Epidermal melanocyte (primary cell): ENCODE data around the gene SELENOO.

Source experiments
- DNase-seq: peaks from one replicate; pipeline ENCODE4 v3.0.0; 2011; ENCODE audit warnings: low spot score; ENCODE audit not compliant: insufficient read length

SELENOO gene

DNA sequence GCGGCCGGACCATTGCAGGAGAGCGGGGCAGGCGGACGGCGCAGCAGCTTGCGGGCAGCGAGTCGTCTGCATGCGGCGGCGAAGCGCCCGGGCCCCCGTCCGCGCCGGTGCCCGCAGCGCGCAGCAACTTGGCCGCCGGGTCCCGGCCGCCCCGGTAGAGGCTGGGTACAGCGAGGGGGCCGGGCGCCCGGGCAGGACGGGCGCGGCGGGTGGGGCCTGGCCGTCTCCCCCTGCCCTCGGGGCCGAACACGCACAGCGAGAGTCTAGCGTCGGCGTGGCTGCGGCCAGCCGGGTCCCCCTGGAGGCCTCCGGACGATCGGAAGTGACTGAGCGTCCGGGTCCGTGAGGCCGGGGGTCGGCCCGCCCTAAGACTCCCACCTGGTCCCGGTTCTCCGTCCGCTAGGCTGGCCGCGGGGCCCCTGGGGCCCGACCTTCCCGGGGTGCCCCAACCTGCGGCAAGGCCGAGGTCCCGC, 15.9 kb upstream of the SELENOO start:
- no peak for DNase-seq

DNA sequence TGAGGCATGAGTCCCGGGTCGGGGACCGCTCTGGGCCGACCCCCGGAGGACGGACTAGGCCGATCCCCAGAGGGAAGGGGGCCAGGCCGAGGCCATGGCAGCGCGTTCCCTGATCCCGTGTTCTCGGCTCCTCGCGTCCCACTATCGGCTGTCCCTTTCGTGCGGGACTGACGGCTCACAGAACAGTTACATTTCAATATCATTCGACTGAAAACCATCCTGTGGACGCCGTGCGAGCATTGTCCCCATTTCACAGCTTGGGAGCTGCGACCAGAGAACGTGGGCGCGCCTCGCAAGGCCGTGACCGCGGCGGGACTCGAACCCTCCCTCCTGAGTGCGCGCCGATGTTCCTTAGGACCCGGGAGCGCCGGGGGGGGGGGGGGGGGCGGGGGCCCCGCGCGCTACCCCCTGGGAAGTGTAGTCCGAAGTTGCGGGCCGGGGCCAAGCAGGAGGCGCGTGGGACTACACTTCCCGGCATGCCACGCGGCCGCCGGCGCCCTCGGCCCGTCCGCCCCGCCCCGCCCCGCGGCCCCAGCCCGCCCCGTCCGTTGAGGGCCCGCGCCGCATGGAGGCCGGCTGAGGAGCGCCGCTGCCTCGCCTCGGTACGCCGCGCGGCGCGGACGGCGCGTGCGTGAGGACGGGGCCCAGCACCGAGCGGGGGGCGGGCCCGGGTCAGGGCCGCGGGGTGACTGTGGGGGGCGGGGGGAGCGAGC, 15.3 kb upstream of the SELENOO start, which contains the start of gene TRABD:
TRABD (plus strand) TSS at position 539 of the 713 bp plus-strand sequence. CDS start 7,148 bp downstream, outside the sequence.
- peak; percentile 93 for DNase-seq

DNA sequence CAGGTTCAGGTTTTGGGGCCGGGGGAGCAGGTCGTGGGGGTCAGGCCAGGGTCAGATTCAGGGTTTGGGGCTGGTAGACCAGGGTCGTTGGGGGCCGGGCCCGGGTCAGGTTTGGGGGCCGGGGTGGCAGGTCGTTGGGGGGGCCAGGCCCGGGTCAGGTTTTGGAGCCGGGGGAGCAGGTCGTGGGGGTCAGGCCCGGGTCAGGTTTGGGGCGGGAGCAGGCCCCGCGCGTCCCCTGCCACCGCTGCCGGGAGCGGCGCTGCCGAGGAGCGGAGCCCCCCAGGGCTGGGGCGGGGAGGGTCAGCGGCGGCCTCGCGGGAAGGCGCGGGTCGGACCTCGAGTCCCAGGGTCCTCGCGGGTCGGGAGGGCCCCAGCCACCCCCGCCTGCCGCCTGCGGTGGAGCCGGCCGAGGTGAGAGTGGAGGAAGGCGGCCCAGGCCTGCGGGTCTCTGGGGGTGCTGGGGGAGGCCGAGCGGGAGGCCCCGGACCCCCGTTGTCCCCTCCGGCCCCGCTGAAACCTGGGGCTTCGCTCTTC, 14.6 kb upstream of the SELENOO start:
- no peak for DNase-seq

DNA sequence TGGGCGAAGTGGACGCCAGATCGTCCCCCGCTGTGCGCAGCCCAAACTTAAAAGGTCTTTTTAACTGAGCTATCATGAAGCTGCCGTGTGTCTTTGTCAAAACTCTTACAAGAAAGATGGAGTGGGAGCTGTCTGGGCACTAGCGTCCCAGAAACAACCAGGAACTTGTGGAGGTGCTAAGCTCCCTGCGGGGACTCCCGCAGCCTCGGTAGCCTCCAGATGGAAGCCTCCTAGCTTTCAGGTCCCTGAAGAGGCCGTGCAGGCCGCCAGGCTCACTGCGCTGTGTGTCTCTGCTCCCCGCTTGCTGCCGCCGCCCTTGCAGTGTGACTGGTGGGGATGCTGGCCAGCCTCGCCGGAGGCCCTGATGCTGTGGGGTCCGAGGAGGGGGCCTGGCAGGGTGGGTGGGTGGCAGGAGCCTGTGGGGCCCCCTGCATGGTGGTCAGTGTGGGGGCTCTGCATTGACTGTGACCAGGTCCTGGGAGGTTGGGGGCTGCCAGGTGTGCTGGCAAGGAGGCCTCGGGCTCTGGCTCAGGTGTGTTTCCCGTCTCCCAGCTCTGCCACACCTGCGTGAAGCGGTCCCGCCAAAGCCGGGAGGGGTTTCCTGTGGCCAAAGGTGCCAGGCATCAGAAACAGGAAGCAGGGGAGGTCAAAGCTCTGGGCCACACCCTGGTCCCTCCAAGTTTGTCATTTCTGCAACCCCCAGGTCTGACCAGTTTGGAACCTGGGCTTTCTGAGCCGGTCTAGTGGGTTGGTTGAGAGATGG, 13.9 kb upstream of the SELENOO start:
- no peak for DNase-seq

DNA sequence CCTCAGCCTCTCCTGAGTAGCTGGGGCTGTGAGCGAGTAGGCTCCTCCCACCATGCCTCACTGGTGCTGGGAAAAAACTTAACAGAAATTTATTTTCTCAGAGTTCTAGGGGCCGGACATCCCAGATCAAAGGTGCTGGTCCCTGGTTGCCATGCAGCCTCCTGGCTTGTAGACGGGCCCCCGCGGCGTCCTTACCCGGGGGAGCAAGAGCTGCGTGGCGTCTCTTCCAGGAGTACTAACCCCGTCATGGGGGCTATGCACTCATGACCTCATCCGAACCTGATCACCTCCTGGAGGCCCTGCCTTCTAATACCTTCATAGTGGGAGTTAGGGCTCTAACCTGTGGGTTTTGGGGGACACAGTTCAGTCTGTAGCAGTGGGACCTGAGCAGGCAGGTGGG, 12.5 kb upstream of the SELENOO start:
- no peak for DNase-seq

DNA sequence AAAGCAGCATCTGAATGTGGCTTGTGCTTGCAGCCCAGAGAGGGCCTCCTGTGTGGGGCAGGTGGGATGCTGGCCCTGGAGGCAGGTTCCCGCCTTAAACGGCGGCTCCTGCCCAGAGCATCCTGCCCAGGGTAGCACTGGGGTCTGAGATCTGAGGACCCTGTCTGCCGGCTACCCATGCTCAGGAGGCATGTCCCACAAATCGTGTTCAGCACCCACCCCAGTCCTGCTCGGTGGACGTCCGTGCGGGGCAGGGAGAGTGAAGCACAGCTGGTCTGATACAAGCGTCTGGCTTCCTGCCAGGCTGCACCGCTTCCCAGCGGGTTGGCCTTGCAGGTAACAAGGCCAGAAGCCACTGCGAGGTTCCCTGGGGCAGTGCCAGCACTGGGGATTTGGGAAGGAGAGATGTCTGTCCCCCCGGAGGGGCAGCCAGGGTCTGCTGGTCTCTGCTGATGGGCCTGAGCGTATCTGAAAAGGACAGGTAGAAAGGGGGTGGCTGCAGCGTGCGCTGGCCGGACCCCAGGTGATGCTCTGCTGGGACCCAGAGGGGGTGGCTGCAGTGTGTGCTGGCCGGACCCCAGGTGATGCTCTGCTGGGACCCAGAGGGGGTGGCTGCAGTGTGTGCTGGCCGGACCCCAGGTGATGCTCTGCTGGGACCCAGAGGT, 11.5 kb upstream of the SELENOO start:
- DNase-seq, result no peak

DNA sequence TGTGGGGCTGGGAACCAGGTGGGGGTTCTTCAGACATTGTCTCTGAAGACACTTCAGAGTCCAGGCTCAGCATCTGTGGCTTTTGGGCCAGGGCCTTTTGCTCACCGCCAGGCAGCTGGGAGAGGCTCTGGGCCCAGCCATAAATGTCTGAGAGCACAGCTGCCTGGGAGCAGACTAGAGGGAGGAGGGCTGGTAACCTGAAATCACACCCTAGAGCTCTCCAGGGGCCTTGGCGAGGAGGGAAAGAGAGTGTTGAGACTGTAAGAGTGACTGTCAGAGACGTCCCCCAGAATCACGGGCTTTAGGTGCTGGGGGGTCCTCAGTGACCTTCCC, 11.0 kb upstream of the SELENOO start:
- DNase-seq, result no peak

DNA sequence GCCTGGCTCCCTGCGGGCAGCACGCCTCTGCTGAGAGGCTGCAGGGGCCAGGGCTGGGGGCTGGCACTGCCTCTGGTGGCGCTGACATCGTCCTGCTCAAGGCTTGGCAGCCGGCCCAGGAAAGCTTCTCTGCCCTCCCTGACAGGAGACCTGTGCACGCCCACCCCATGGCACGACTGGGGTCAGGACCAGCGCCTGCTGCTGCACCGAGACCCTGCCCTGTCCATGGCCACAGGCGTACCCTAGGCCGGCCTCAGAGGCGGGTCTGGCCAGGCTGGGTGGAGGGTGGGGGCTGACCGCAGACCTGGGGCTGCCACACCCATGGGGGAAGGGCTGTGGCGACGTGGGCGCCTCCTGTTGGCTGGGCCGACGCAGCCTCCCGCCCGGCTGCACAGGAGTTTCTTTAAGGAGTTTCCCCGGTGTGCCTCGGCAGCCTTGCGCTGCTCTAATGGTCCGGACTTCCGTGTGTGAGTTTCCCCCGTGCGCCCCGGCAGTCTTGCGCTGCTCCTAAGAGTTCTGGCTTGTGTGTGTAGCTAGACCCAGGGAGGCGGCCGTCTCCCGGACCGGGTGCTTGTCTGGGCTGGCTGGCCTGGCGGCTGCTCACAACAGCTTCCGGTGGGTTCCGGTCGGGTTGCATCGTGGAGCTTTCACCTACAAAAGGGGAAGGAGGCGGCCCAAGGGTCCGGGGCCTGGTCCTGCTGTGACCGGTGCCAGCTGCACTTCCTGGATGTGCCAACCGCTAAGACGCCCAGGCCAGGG, 10.4 kb upstream of the SELENOO start:
- DNase-seq, result peak; percentile 80

DNA sequence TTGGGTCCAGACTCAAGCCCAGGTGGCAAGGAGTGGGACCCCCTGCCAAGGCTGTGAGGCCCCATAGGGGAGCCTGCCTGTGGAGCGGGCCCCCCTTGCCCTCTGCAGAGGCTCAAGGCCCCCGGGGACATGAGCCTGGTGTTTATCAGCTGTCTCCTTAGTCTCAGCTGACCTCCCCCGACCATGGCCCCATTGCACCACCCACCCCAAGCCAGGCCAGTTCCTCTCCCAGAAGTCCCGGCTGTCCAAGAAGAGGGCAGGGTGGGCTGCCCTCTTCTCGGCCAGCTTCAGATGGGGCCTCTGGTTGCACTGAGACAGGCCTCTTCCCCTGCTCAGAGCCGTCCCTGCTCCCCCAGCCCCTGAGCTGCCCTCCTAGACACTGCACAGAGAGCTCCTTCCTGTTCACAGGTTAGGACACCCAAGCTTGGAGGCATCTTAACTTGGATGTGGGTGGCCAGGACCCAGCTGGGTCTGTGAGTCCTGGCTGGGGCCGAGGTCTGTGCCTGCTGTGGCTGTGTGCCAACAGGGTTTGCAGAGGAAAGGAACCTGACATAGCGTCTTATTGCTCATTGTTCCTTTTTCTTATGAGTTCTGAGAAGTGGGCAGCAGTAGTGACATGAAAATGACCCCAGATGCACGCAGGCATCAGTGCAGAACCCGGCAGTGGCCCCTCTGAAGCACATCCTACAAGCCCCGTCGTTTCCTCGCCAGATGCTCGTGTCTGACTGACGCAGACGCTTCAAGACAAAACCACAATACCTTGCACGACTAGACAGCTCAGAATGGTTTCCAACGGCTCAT, 9.7 kb upstream of the SELENOO start:
- no peak for DNase-seq

DNA sequence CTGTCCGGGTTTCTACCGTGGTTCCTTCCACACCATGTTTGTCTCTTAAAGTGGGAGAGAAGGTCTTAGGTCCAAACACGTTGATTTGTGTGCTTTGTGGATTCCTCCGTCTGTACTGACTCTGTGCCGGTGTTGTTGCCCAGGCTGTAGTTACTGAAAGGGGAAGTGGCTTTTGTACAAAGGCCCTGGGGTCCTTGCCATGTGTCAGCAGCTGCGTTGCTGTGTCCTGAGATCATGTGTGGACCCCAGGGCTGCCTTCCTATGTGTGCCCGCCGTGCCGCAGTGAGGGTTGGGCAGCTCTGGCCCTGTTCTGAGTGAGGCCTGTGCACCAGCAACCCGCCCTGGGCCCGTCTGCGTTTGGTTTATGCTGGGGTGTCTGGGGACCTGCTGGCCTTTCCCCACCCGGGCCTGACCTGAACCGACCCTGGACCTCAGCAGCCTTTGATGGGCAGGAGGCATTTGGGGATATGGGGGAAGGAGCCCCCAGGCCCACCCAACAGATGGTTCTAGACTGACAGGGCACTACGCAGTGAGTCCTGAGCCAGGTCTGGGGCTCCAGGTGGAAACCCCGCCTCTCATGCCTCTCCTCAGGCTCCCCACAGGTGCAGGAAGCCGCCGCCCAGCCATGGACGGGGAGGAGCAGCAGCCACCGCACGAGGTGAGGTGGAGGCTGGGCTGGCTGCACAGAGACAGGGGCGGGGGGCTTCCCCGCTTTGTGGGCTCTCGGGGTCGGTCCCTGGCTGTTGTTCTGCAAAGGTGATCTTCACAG, 8.2 kb upstream of the SELENOO start:
- DNase-seq, result no peak

DNA sequence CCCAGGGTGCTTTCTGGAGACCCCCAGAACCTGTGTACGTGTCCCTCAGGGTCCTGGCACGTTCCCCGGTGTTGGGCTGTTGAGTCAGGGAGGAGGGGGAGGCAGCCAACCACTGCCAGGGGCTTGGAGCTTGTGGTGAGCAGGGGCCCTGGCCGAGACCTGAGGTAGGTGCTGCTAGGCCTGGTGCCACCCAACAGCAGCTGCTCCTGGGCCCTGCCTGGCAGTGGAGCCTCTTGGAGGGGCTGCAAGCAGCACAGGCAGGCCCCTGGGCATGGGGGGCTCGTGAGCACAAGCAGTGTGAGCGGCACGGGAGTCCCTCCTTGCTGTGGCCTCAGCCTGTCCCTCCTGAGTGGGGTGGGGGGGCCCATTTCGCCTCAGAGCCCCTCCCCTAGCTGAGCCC, 7.2 kb upstream of the SELENOO start:
- no peak for DNase-seq

DNA sequence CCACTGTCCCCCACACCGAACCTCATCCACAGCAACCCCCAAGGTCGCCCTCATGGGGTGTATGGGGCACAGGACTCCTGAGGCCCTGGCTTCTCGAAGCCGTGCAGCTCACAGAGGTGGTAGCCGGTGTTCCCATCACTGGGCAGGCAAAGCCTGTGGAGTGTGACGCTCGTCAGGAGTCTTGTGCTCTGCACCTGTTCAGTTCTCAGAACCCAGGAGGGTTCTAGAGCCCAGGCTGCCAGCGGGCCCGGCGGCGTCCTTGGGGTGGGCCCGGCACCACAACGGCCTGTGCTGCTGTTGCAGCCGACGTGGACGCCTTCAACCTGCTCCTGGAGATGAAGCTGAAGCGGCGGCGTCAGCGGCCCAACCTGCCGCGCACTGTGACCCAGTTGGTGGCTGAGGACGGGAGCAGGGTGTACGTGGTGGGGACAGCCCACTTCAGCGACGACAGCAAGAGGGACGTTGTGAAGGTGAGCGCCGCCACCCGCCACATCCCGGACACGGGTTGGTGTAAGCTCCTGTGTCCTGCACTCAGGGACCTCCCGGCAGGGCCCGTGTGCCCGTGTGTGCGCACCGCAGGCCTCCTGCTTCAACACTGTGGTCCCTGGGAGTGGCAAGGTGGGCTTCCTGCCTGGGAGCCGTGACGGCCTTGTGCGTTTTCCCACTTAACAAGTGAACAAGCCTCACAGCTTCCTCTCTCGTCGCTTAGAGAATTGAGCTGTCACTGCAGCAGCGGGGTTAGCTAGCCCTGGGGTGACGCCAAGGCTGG, 6.6 kb upstream of the SELENOO start:
- DNase-seq, result no peak

DNA sequence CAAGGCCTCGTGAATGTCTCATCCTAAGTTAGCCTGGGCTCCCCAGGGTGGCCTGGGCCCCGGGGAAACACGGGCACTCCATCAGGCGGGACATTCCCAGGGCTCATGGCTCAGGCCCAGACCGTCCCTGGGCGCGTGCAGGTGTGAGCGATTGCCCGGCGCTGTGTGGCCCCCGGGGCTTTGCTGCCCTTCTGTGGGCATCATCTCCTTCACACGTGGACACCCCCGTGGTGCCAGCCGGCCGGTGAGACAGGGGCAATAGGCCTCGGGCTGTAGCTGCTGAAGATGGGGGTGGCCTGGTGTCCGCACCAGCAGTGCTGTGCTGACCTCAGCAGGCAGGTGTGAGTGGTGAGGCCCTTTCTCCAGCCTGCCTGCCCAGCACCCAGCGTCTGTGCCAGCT, 4.6 kb upstream of the SELENOO start:
- DNase-seq, result no peak

DNA sequence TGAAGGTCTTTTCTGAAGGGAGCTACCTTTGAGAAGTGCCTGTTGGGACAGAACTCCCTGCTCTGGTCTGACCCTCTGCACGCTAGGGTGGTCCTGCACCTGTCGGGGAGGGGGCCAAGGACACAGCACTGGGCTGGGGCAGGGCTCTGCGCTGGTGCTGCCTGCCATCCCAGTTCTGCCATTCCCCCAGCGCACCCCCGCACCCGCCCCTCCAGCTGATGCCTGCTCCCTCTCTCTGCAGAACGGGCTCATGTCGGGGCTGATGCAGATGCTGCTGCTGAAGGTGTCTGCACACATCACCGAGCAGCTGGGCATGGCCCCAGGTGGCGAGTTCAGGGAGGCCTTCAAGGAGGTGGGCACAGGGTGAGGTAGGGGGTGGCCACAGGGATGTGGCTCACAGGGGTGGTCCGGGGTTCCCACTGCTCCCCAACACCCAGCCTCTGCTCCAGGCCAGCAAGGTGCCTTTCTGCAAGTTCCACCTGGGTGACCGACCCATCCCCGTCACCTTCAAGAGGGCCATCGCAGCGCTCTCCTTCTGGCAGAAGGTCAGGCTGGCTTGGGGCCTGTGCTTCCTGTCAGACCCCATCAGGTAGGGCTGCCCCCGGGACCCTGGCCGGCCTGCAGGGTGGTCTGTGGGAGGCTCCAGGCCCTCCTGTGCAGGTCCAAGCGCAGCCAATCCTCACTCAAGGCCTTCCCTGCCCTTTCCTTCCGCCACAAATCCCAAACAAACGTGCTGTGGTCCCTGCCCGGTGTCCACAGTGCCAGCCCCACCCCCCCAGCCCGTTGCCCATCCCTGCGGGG, 3.6 kb upstream of the SELENOO start:
- no peak for DNase-seq

DNA sequence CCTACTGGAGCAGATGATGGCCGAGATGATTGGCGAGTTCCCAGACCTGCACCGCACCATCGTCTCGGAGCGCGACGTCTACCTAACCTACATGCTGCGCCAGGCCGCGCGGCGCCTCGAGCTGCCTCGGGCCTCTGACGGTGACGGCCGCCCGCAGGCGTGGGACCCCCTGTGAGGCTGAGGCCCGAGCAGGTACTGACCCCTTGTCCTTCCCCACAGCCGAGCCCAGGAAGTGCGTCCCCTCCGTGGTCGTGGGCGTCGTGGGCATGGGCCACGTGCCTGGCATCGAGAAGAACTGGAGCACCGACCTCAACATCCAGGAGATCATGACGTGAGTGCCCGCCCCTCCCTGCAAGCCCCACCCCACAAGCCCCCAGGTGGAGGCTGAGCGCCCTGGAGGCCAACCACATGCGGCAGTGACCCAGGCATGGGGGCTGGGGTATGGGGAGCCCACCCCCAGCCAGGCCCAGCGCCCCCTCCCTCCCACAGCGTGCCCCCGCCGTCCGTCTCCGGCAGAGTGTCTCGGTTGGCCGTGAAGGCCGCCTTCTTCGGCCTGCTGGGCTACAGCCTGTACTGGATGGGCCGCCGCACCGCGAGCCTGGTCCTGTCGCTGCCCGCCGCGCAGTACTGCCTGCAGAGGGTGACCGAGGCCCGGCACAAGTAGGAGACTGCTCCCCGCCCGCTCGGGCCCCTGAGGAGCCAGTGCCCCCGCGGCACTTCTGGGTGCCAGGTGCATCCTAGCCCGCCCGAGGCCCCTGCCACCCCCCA, 2.8 kb upstream of the SELENOO start:
- no peak for DNase-seq

DNA sequence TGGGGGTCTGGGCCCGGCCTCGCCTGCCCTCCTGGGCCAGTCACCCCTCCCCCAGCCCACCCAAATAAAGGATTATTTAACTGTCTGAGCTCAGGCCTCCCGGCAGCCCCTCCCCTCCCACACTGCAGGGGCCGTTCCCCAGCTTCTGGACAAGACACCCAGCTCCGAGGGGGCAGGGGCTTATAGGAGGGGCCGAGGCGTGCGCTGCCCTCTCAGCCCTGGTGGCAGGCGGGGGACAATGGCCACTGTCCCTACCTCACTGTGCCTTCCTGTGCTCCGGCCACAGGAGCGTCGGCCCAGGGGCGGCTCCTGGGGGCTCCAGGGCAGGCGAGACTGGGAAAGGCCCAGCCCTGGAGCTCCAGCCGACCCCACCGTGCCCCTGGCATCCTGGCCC, 2.2 kb upstream of the SELENOO start:
- DNase-seq, result no peak

DNA sequence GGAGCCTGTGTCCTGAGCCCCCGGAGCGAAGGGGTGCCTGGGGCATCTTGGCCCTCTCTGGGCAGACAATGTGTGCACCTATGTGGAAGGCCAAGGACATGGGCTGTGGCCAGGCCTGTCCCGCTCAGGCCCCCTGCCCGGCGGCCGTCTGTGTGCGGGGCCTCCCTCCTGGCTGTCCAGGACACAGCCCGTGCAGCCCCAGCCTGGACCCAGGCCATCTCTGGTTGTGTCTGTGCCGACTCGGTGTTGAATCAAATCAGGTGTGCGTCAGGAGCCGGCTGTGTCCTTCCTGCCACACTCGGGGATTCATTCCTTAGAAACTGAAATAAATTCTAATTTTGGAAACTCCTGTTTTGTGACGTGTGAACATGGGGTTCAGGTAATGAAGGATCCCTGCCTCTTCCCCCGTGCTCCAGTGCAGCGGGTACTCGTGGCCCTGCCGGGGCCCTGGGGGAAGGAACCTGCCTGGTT, 1.5 kb upstream of the SELENOO start:
- no peak for DNase-seq
